SU-DHL-6 (cell line): ENCODE measurements around the gene TRIM24.

ENCODE experiments used
- H2AFZ ChIP-seq: fragments of 200-600 bp; sonication (generic); 2 replicates; pipeline ENCODE4 v1.6.1; 2014; ENCODE audit warnings: low read depth, mild to moderate bottlenecking, moderate library complexity, mixed read lengths, antibody characterized with exemption, low read length; ENCODE audit not compliant: severe bottlenecking
- H3F3A ChIP-seq: fragments of 200-600 bp; shearing (Covaris generic); 2 replicates; pipeline ENCODE4 v1.6.0; 2016; ENCODE audit warnings: antibody characterized with exemption, mild to moderate bottlenecking; ENCODE audit not compliant: insufficient read depth
- H3K27ac ChIP-seq: fragments of 200-600 bp; sonication (generic); 2 replicates; pipeline ENCODE4 v1.5.1; 2016; ENCODE audit warnings: low read depth, mild to moderate bottlenecking, low read length, moderate library complexity, mixed read lengths
- H3K27me3 ChIP-seq: fragments of 200-600 bp; sonication (generic), shearing (Covaris generic); 2 replicates; pipeline ENCODE4 v1.6.0; 2014; ENCODE audit warnings: mild to moderate bottlenecking, low read length
- H3K36me3 ChIP-seq: fragments of 200-600 bp; sonication (generic); 2 replicates; pipeline ENCODE4 v1.6.1; 2014; ENCODE audit warnings: mild to moderate bottlenecking, low read length, mixed read lengths
- H3K4me2 ChIP-seq: fragments of 300-600, 200-600 bp; shearing (Covaris generic), sonication (generic); 2 replicates; pipeline ENCODE4 v1.6.0; 2014; ENCODE audit warnings: low read length, low read depth, mild to moderate bottlenecking; ENCODE audit not compliant: poor library complexity, severe bottlenecking
- H3K4me3 ChIP-seq: fragments of 200-600 bp; sonication (generic); 2 replicates; pipeline ENCODE4 v1.5.1; 2014; ENCODE audit warnings: antibody characterized with exemption, low read length, mild to moderate bottlenecking, mixed read lengths; ENCODE audit not compliant: insufficient read depth, poor library complexity, severe bottlenecking
- H3K79me2 ChIP-seq: fragments of 200-600 bp; sonication (generic); 2 replicates; pipeline ENCODE4 v1.6.1; 2014; ENCODE audit warnings: mild to moderate bottlenecking, low read length, moderate library complexity; ENCODE audit not compliant: insufficient read depth
- H3K9ac ChIP-seq: fragments of 200-600 bp; sonication (generic); 2 replicates; pipeline ENCODE4 v1.7.0; 2014; ENCODE audit warnings: mild to moderate bottlenecking, low read length
- H3K9me2 ChIP-seq: fragments of 200-600 bp; sonication (generic); replicated peaks from 2 replicates; pipeline ENCODE4 v1.6.1; 2014; ENCODE audit warnings: low read length; ENCODE audit not compliant: insufficient read depth
- H3K9me3 ChIP-seq: fragments of 200-600 bp; sonication (generic); 2 replicates; pipeline ENCODE4 v1.6.1; 2014; ENCODE audit warnings: low read length, mixed read lengths; ENCODE audit not compliant: insufficient read depth
- H4K20me1 ChIP-seq: fragments of 200-600 bp; sonication (generic); 2 replicates; pipeline ENCODE4 v1.6.1; 2014; ENCODE audit warnings: low read depth, mild to moderate bottlenecking, antibody characterized with exemption, low read length, moderate library complexity, mixed read lengths
- EZH2phosphoT487 ChIP-seq: fragments of 200-600 bp; sonication (generic), shearing (Covaris generic); conservative IDR thresholded peaks from 2 replicates; pipeline ENCODE4 v1.6.1; 2018; ENCODE audit warnings: mild to moderate bottlenecking, antibody characterized with exemption, low read length, moderate library complexity, mixed read lengths
- TF ChIP-seq, protein P1 (sequence below): fragments of 200-600 bp; sonication (generic); IDR thresholded peaks from one replicate; pipeline ENCODE4 v1.5.1; 2017; ENCODE audit warnings: antibody characterized with exemption, mild to moderate bottlenecking, low read length, moderate library complexity; ENCODE audit not compliant: insufficient read depth, poor library complexity, severe bottlenecking

Gene TRIM24

DNA sequence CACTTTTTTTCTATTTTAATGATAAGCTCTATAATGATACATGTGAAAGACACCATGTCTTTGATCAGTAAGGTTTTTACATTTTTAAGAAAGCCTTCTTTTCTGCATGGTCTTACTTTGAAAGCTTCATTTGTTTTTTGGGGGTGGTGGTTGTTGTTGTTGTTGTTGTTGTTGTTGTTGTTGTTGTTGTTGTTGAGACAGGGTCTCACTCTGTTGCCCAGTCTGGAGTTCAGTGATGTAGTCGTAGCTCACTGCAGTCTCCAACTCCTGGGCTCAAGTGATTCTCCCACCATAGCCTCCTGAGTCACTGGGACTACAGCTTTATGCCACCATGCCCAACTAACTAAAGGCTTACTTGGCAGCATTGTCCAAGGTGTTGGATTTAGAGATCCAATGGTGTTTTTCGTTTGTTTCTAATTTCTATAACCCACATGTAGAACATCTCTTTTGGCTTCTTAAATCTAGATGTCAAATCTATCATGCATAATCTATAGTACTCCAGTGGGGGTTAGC is 45.4 kb downstream of the TRIM24 start:
- no peak overlapping the region for H3K4me3 ChIP-seq
- no peaks in the 10 kb centered on the region for H3K9me3 ChIP-seq
- TF ChIP-seq EZH2phosphoT487 = no peak
- TF ChIP-seq, protein P1, sequence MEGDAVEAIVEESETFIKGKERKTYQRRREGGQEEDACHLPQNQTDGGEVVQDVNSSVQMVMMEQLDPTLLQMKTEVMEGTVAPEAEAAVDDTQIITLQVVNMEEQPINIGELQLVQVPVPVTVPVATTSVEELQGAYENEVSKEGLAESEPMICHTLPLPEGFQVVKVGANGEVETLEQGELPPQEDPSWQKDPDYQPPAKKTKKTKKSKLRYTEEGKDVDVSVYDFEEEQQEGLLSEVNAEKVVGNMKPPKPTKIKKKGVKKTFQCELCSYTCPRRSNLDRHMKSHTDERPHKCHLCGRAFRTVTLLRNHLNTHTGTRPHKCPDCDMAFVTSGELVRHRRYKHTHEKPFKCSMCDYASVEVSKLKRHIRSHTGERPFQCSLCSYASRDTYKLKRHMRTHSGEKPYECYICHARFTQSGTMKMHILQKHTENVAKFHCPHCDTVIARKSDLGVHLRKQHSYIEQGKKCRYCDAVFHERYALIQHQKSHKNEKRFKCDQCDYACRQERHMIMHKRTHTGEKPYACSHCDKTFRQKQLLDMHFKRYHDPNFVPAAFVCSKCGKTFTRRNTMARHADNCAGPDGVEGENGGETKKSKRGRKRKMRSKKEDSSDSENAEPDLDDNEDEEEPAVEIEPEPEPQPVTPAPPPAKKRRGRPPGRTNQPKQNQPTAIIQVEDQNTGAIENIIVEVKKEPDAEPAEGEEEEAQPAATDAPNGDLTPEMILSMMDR = no peak
- H3K36me3 ChIP-seq = peaks cover 4% of the 10 kb centered on the region; the same call in 1 of the 2 replicates
- H4K20me1 ChIP-seq = peaks cover 5% of the 10 kb centered on the region; the same call in 1 of the 2 replicates
- H3K9ac ChIP-seq = no peak overlapping the region
- no peak overlapping the region for H2AFZ ChIP-seq
- H3K79me2 ChIP-seq = peaks cover 34% of the 10 kb centered on the region
- no peaks in the 10 kb centered on the region for H3F3A ChIP-seq
- no peak overlapping the region for H3K27ac ChIP-seq
- no peak overlapping the region for H3K4me2 ChIP-seq
- H3K27me3 ChIP-seq = no peaks in the 10 kb centered on the region
- H3K9me2 ChIP-seq = no peaks in the 10 kb centered on the region

DNA sequence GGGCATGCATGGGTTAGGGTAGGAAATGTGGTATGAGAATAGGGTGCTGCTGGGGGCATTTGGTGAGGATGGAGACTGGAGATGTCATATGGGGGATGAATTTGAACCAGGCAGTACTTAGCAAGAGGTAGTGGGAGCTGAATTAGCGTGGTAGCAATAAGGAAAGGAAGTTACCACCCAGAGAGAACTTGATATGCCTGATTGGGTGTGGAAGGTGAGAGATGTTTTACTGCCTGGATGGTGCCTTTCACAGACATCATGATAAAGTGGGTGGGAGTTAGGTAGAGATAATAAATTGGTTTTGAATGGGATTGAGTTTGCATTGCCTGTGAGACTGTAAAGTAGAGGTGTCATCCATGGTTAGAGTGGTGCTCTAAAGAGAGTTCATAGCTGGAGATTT is 46.7 kb downstream of the TRIM24 start:
- Histone ChIP-seq H3K9me3 (peaks cover 4% of the 10 kb centered on the region; the same call in 1 of the 2 replicates), H3K9me2 (no peaks in the 10 kb centered on the region), H4K20me1 (peaks cover 4% of the 10 kb centered on the region; the same call in 1 of the 2 replicates), H3K9ac (no peak overlapping the region), H3K27ac (no peak overlapping the region), H3K4me3 (no peak overlapping the region), H3K36me3 (peaks cover 7% of the 10 kb centered on the region), H3K27me3 (no peaks in the 10 kb centered on the region), H3K4me2 (no peak overlapping the region), H2AFZ (no peak overlapping the region), H3K79me2 (peaks cover 21% of the 10 kb centered on the region; the same call in 1 of the 2 replicates), H3F3A (no peaks in the 10 kb centered on the region)
- no peak for TF ChIP-seq EZH2phosphoT487
- TF ChIP-seq, protein P1 = no peak

DNA sequence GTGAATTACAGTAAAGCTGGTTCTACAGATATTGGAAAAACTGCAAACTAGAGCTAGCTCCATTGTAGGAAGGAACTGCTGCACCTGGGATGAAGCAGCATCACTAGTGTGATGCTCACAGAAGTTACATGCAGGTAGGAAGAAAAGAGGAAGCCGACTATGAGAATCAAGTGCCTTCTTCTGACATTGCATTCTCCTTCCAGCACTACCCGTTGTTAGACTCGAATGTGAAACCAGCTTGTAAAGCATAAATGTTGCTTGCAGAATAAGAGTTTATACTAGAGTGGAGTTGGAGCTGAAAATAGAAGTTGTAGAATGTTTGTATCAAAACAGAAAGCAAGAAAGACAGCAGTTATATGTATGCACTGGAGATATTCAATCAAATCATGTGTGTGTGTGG is 49.9 kb downstream of the TRIM24 start:
- no peak overlapping the region for H2AFZ ChIP-seq
- H4K20me1 ChIP-seq = no peaks in the 10 kb centered on the region; the same call in 1 of the 2 replicates

More for the DNA sequence above, 49.9 kb downstream of the TRIM24 start:
- Histone ChIP-seq H3K9me2 (no peaks in the 10 kb centered on the region), H3K36me3 (peaks cover 11% of the 10 kb centered on the region), H3K4me2 (no peak overlapping the region), H3K9me3 (peaks cover 12% of the 10 kb centered on the region; the same call in 1 of the 2 replicates), H3K9ac (no peak overlapping the region), H3K27me3 (no peaks in the 10 kb centered on the region), H3K4me3 (no peak overlapping the region), H3K79me2 (0 out of 2 replicates have a peak, but pooled peaks cover 7% of the 10 kb centered on the region), H3F3A (0 out of 2 replicates have a peak, but pooled peaks cover 4% of the 10 kb centered on the region), H3K27ac (no peak overlapping the region)
- TF ChIP-seq EZH2phosphoT487 = no peak
- TF ChIP-seq, protein P1 = no peak
